Endothelial cell of umbilical vein (primary cell): ENCODE data around the gene UBXN2A. TPM values are rescaled to one million over a fixed set of nuclear protein-coding genes. Genes with fewer than 3 reads are reported as not detected.

Experiments
- BruUV-seq: library from RNA; stranded (reverse); fragments of 400-500 nt; replicated peaks from 2 replicates; lab custom pipeline; 2021; lab: Mats Ljungman, UMichigan
- CTCF ChIA-PET: fragments of 300-600, 350-600 bp; sonication (Branson Sonifier 250); formaldehyde crosslinking; loops from one replicate; lab custom pipeline; 2021; ENCODE audit warnings: antibody characterized with exemption, inconsistent platforms; lab: Charles Lee
- POLR2A ChIA-PET: fragments of 300-600, 350-600 bp; sonication (Branson Sonifier 250); formaldehyde crosslinking; loops from one replicate; lab custom pipeline; 2021; ENCODE audit warnings: antibody characterized with exemption, inconsistent platforms; lab: Charles Lee
- DNase-seq: peaks from one replicate; pipeline ENCODE4 v3.0.0-alpha.2; 2011; ENCODE audit warnings: low read depth, low spot score
- FAIRE-seq: peaks from 2 replicates; lab custom pipeline; 2011; peaks lifted over from hg19 to GRCh38; lab: Jason Lieb, UNC
- H2AFZ ChIP-seq: 2 replicates; pipeline ENCODE4 v1.6.0; 2012; ENCODE audit warnings: low read depth, low read length, control low read depth, inconsistent platforms
- H3K27ac ChIP-seq: 2 replicates; pipeline ENCODE4 v1.5.1; 2011; ENCODE audit warnings: low read depth, mild to moderate bottlenecking, control low read depth, low read length, moderate library complexity; ENCODE audit not compliant: insufficient read depth
- H3K27me3 ChIP-seq, 2 experiments: 2 replicates each; pipeline versions ENCODE4 v1.6.0 to v1.6.1; 2011; ENCODE audit warnings: low read length in 2 of 2, mixed read lengths in 1 of 2; ENCODE audit not compliant: control insufficient read depth in 2 of 2, insufficient read depth in 2 of 2
- H3K36me3 ChIP-seq, 2 experiments: 2 replicates in 1 of 2; 3 replicates in 1 of 2; pipeline ENCODE4 v1.5.1; 2011; ENCODE audit warnings: low read length in 2 of 2, mild to moderate bottlenecking in 1 of 2, moderate library complexity in 1 of 2; ENCODE audit not compliant: control insufficient read depth in 2 of 2, insufficient read depth in 2 of 2; ENCODE audit errors: extremely low read depth in 1 of 2
- H3K4me1 ChIP-seq: 3 replicates; pipeline ENCODE4 v1.5.1; 2011; ENCODE audit warnings: mild to moderate bottlenecking, low read length; ENCODE audit not compliant: control insufficient read depth, insufficient read depth; ENCODE audit errors: extremely low read depth
- H3K4me2 ChIP-seq: 2 replicates; pipeline ENCODE4 v1.6.1; 2011; ENCODE audit warnings: low read length, control low read depth, mixed read lengths; ENCODE audit not compliant: insufficient read depth
- H3K4me3 ChIP-seq, 3 experiments: fragments of 200-600 bp in 1 of 3; sonication (generic), shearing (Covaris generic) in 1 of 3; replicated peaks in 1 of 3; 2 replicates each; pipeline ENCODE4 v1.5.1; 2011 to 2016; ENCODE audit warnings: control low read depth in 3 of 3, low read length in 3 of 3, mild to moderate bottlenecking in 2 of 3, inconsistent platforms in 1 of 3, low read depth in 1 of 3, moderate library complexity in 1 of 3; ENCODE audit not compliant: insufficient read depth in 1 of 3
- H3K79me2 ChIP-seq: 2 replicates; pipeline ENCODE4 v1.6.0; 2012; ENCODE audit warnings: low read length, inconsistent platforms; ENCODE audit not compliant: control insufficient read depth, insufficient read depth
- H3K9ac ChIP-seq: replicated peaks from 2 replicates; pipeline ENCODE3; 2011; ENCODE audit warnings: low read length, control low read depth; ENCODE audit not compliant: insufficient read depth; ENCODE audit errors: extremely low read depth
- H3K9me1 ChIP-seq: replicated peaks from 3 replicates; pipeline ENCODE4 v1.6.0; 2011; ENCODE audit warnings: mild to moderate bottlenecking, low read length; ENCODE audit not compliant: control insufficient read depth, insufficient read depth; ENCODE audit errors: extremely low read depth
- H3K9me3 ChIP-seq: replicated peaks from 2 replicates; pipeline ENCODE4 v1.5.1; 2012; ENCODE audit warnings: low read length, inconsistent platforms; ENCODE audit not compliant: control insufficient read depth, insufficient read depth
- H4K20me1 ChIP-seq: replicated peaks from 2 replicates; pipeline ENCODE3; 2011; ENCODE audit warnings: mild to moderate bottlenecking, low read length; ENCODE audit not compliant: control insufficient read depth, insufficient read depth; ENCODE audit errors: extremely low read depth
- CTCF ChIP-seq, 2 donors: IDR thresholded peaks; 1 replicate in 1 of 2; 2 replicates in 1 of 2; pipeline ENCODE4 v1.5.1; 2011; ENCODE audit warnings: low read length in 2 of 2, mild to moderate bottlenecking in 2 of 2, moderate library complexity in 2 of 2, control low read depth in 1 of 2, inconsistent platforms in 1 of 2, low read depth in 1 of 2; ENCODE audit not compliant: insufficient read depth in 1 of 2; ENCODE audit errors: extremely low read depth in 1 of 2
- FOS ChIP-seq: IDR thresholded peaks from 2 replicates; pipeline ENCODE4 v1.6.1; 2011; ENCODE audit warnings: mild to moderate bottlenecking, low read length, moderate library complexity, borderline replicate concordance; ENCODE audit not compliant: insufficient read depth
- GATA2 ChIP-seq: IDR thresholded peaks from 2 replicates; pipeline ENCODE4 v1.7.0; 2011; ENCODE audit warnings: low read depth, mild to moderate bottlenecking, moderate library complexity, mixed read lengths, low read length; ENCODE audit not compliant: insufficient read length, insufficient read depth
- JUN ChIP-seq: IDR thresholded peaks from 2 replicates; pipeline ENCODE4 v1.6.1; 2011; ENCODE audit warnings: borderline replicate concordance, low read depth; ENCODE audit not compliant: insufficient read length, insufficient read depth
- MAX ChIP-seq: IDR thresholded peaks from 2 replicates; pipeline ENCODE4 v1.6.1; 2011; ENCODE audit not compliant: insufficient read depth, insufficient read length
- MYC ChIP-seq: IDR thresholded peaks from one replicate; pipeline ENCODE4 v1.6.1; 2011; ENCODE audit warnings: mild to moderate bottlenecking, low read depth, low read length
- POLR2A ChIP-seq: IDR thresholded peaks from 2 replicates; pipeline ENCODE4 v1.6.1; 2012; ENCODE audit warnings: low read depth, mild to moderate bottlenecking, control low read depth, low read length
- dilution Hi-C: fragments of 300-500 bp; cut with MboI; formaldehyde crosslinking; loops from one replicate; pipeline ENCODE4 v1.15.0; 2019; ENCODE audit warnings: low sequenced_read_pairs; ENCODE audit not compliant: extremely low pct_ligation_motif_present
- intact Hi-C: fragments of 100-400 bp; cut with micrococcal nuclease; formaldehyde crosslinking; loops from one replicate; pipeline ENCODE4 v1.10.0; 2022
- polyA plus RNA-seq, 4 experiments: library from polyadenylated mRNA; depleted of rRNA in 3 of 4; stranded (reverse) in 3 of 4; unstranded in 1 of 4; fragments of >200 nt; gene quantifications; 2 replicates each; pipeline versions ENCODE4 v1.2.1 to v1.2.3, GENCODE V29; 2011 to 2012; ENCODE audit warnings: missing spikeins in 1 of 4
- total RNA-seq: library from RNA; stranded (reverse); gene quantifications from 2 replicates; pipeline ENCODE4 v1.2.3, GENCODE V29; 2021

The UBXN2A gene
- total and polyA plus RNA-seq, 2 donors (not counting 3 experiments of a cell fraction or from before 2014, with no cell fraction given), result 3.6 to 19.0 TPM

GRCh38 chr2:23900133-23900532 is 40.1 kb upstream of the UBXN2A start:
- H3K4me3 ChIP-seq, result no peak overlapping the region
- no peaks in the 10 kb centered on the region for H3K27me3 ChIP-seq
- no peaks in the 10 kb centered on the region for H3K36me3 ChIP-seq
- no peak overlapping the region for H3K27ac ChIP-seq
- peaks cover 5% of the 10 kb centered on the region for H4K20me1 ChIP-seq
- no peak overlapping the region for H3K4me2 ChIP-seq
- dilution Hi-C loops, result no loop called here
- FAIRE-seq (no peak), DNase-seq (no peak)
- no peak overlapping the region for H3K9ac ChIP-seq
- no peaks in the 10 kb centered on the region for H3K9me3 ChIP-seq
- ChIA-PET POLR2A (no interaction called here), CTCF (interaction anchor here (0.6 to 2.1 kb wide), 2 partner anchors 55 to 184 kb away, joined by 3 to 7 read pairs; partner anchors contain the start of gene TP53I3)
- no TSS peak for BruUV-seq
- TF ChIP-seq JUN, result no peak
- TF ChIP-seq FOS, result no peak
- TF ChIP-seq MAX, result no peak
- no peak for TF ChIP-seq MYC
- H3K4me1 ChIP-seq, result peaks cover 9% of the 10 kb centered on the region
- intact Hi-C loops, result no loop called here
- peaks cover 54% of the 10 kb centered on the region for H3K79me2 ChIP-seq
- H2AFZ ChIP-seq, result no peak overlapping the region
- peaks cover 6% of the 10 kb centered on the region for H3K9me1 ChIP-seq

- Histone ChIP-seq H3K4me1 (peaks cover 9% of the 10 kb centered on the region), H3K9ac (no peak overlapping the region), H2AFZ (no peak overlapping the region), H3K4me3 (no peak overlapping the region), H3K79me2 (peaks cover 59% of the 10 kb centered on the region), H3K9me1 (peaks cover 6% of the 10 kb centered on the region), H3K27me3 (no peaks in the 10 kb centered on the region), H3K36me3 (no peaks in the 10 kb centered on the region), H3K4me2 (peak overlapping the region; percentile 34), H4K20me1 (peaks cover 5% of the 10 kb centered on the region), H3K27ac (no peak overlapping the region), H3K9me3 (no peaks in the 10 kb centered on the region)
- TF ChIP-seq GATA2, result no peak
- no peak for TF ChIP-seq CTCF (IDR thresholded peaks at IDR 0.05; ENCODE audit: extremely low read depth in 1 of 2, insufficient read depth in 1 of 2, low read depth in 1 of 2, low read length in 2 of 2)
- peak; percentile 84 for TF ChIP-seq FOS
- TF ChIP-seq POLR2A, result no peak
- peak; percentile 52 for TF ChIP-seq JUN
- ChIA-PET POLR2A (interaction anchor here (0.7 kb wide), 1 partner anchor 21 kb away, joined by 4 read pairs; no protein-coding TSS in a partner anchor), CTCF (interaction anchor here (1.0 to 2.5 kb wide), 4 partner anchors 26 to 184 kb away, joined by 3 to 9 read pairs (median 6); partner anchors contain the start of genes ATAD2B and TP53I3)
- dilution Hi-C loops (no loop called here), intact Hi-C loops (no loop called here)
- FAIRE-seq (peak; percentile 76), DNase-seq (peak; percentile 85)
- no TSS peak for BruUV-seq
These were observed 39.5 kb upstream of the UBXN2A start for GRCh38 chr2:23900541-23901322.
